GM21360 (cell line): Measurements from ENCODE around the gene BOC.

Source experiments
- ATAC-seq: cut with Tn5 transposase; IDR thresholded peaks from one replicate; pipeline ENCODE4 v1.9.1; 2021; ENCODE audit warnings: mild to moderate bottlenecking, moderate library complexity; ENCODE audit not compliant: unreplicated experiment

Gene BOC

GRCh38 chr3:113221721-113222257 lies 10.4 kb downstream of the BOC start:
- no peak for ATAC-seq

- no peak for ATAC-seq
Measured at GRCh38 chr3:113222451-113223086, 11.2 kb downstream of the BOC start.

- ATAC-seq: peak; percentile 79
Measured at GRCh38 chr3:113223475-113224281, 12.3 kb downstream of the BOC start.

- no peak for ATAC-seq
Measured at GRCh38 chr3:113225286-113225685, 13.9 kb downstream of the BOC start.

- ATAC-seq: no peak
Measured at GRCh38 chr3:113226491-113226890, 15.1 kb downstream of the BOC start.

- no peak for ATAC-seq
Measured at GRCh38 chr3:113227146-113227545, 15.8 kb downstream of the BOC start.

- no peak for ATAC-seq
Measured at GRCh38 chr3:113228498-113229286, 17.3 kb downstream of the BOC start.

GRCh38 chr3:113231391-113231790 lies 20.0 kb downstream of the BOC start:
- ATAC-seq: no peak

GRCh38 chr3:113231827-113232253 lies 20.5 kb downstream of the BOC start:
- ATAC-seq: no peak

GRCh38 chr3:113232342-113232741 lies 21.0 kb downstream of the BOC start:
- ATAC-seq: no peak

GRCh38 chr3:113233497-113233896 lies 22.1 kb downstream of the BOC start:
- ATAC-seq: no peak

GRCh38 chr3:113234028-113234427 lies 22.7 kb downstream of the BOC start:
- ATAC-seq: no peak

- ATAC-seq: no peak
Measured at GRCh38 chr3:113234688-113235260, 23.4 kb downstream of the BOC start.

- ATAC-seq: no peak
Measured at GRCh38 chr3:113238503-113238902, 27.1 kb downstream of the BOC start.

GRCh38 chr3:113240841-113241240 lies 29.5 kb downstream of the BOC start:
- no peak for ATAC-seq

GRCh38 chr3:113241292-113242095 lies 30.1 kb downstream of the BOC start:
- ATAC-seq: no peak

GRCh38 chr3:113242096-113242581 lies 30.8 kb downstream of the BOC start:
- no peak for ATAC-seq

- ATAC-seq: no peak
Measured at GRCh38 chr3:113243071-113243470, 31.7 kb downstream of the BOC start.

- no peak for ATAC-seq
Measured at GRCh38 chr3:113243846-113244245, 32.5 kb downstream of the BOC start.

- ATAC-seq: no peak
Measured at GRCh38 chr3:113245761-113246161, 34.4 kb downstream of the BOC start.
